ENCODE data around the gene RSL24D1.

DNA sequence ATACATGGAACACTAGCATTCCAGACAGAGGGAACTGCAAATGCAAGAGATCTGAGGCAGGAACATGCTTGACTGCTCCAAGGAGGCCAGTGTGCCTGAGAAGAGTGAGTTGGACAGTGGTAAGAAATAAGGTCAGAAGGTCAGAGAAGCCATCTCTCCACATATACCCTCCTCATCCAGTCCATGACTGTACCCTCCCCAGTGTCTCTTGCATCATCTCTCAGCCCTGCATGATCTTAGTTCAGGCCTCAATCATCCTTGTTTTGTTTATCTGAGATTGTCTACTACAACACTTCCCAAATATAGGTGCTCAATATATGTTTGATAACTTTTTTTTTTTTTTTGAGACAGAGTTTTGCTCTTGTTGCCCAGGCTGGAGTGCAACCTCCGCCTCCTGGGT is 5.5 kb upstream of the RSL24D1 start:
- TF ChIP-seq MAX (IDR thresholded peaks at IDR 0.05) (no peak), TEAD4 (IDR thresholded peaks at IDR 0.05) (no peak), CEBPB (IDR thresholded peaks at IDR 0.05) (no peak), EP300 (IDR thresholded peaks at IDR 0.05; ENCODE audit: borderline replicate concordance) (no peak), TAF1 (IDR thresholded peaks at IDR 0.05; ENCODE audit: low read depth) (no peak), USF1 (IDR thresholded peaks at IDR 0.05) (no peak), REST (IDR thresholded peaks at IDR 0.05; ENCODE audit: low read depth) (no peak), CREB1 (IDR thresholded peaks at IDR 0.05; ENCODE audit: low read depth) (no peak), FOXM1 (IDR thresholded peaks at IDR 0.05; ENCODE audit: borderline replicate concordance, low read depth) (no peak)

Measured in Ishikawa (cell line).